SK-N-MC (cell line): ENCODE measurements around the gene FMN2.

Source experiments
- EZH2 ChIP-seq: fragments of 200-600 bp; sonication (generic); IDR thresholded peaks from one replicate; pipeline ENCODE4 v1.6.1; 2017; ENCODE audit warnings: antibody characterized with exemption
- POLR2AphosphoS5 ChIP-seq: IDR thresholded peaks from 2 replicates; pipeline ENCODE4 v1.6.1; 2012; ENCODE audit warnings: mild to moderate bottlenecking, low read depth, low read length, borderline replicate concordance

DNA sequence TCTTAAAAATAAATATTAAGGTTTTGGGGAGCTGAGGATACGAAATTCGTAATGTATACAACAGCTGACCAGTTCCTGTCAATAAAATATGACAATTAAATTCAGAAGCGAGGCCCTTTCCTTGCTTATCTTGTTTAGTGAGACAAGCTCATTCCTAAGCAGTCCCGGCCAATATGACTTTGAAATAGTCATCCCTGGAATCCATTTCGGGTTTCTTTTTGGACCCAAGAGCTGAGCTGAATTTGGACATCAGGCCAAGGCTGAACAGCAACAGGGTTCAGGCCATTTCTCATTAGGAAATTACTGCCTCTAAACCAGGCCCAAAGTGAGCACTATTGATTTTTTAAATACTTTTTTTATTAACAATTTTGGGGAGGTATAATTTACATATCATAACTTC lies 17.3 kb upstream of the FMN2 start:
- TF ChIP-seq EZH2: no peak
- no peak for TF ChIP-seq POLR2AphosphoS5
